Endothelial cell of umbilical vein (primary cell): ENCODE results near the gene OOSP2.

ENCODE experiments used
- MYC ChIP-seq: IDR thresholded peaks from one replicate; pipeline ENCODE4 v1.6.1; 2011; ENCODE audit warnings: mild to moderate bottlenecking, low read depth, low read length
- TF ChIP-seq, protein P1 (sequence below), 2 donors: IDR thresholded peaks; 1 replicate in 1 of 2; 2 replicates in 1 of 2; pipeline ENCODE4 v1.5.1; 2011; ENCODE audit warnings: low read length in 2 of 2, mild to moderate bottlenecking in 2 of 2, moderate library complexity in 2 of 2, control low read depth in 1 of 2, inconsistent platforms in 1 of 2, low read depth in 1 of 2; ENCODE audit not compliant: insufficient read depth in 1 of 2; ENCODE audit errors: extremely low read depth in 1 of 2

DNA sequence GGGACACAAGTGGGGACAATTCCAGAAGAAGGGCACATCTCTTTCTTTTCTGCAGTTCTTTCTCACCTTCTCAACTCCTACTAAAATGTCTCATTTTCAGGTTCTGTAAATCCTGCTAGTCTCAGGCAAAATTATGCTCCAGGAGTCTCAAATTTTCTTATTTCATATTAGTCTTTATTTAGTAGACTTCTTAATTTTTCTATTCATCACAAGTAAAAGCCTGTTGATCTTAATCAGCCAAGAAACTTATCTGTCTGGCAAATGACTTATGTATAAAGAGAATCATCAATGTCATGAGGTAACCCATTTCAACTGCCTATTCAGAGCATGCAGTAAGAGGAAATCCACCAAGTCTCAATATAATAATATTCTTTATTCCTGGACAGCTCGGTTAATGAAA, 48.2 kb downstream of the OOSP2 start, which contains the start of gene MS4A2:
- TF ChIP-seq, protein P1, sequence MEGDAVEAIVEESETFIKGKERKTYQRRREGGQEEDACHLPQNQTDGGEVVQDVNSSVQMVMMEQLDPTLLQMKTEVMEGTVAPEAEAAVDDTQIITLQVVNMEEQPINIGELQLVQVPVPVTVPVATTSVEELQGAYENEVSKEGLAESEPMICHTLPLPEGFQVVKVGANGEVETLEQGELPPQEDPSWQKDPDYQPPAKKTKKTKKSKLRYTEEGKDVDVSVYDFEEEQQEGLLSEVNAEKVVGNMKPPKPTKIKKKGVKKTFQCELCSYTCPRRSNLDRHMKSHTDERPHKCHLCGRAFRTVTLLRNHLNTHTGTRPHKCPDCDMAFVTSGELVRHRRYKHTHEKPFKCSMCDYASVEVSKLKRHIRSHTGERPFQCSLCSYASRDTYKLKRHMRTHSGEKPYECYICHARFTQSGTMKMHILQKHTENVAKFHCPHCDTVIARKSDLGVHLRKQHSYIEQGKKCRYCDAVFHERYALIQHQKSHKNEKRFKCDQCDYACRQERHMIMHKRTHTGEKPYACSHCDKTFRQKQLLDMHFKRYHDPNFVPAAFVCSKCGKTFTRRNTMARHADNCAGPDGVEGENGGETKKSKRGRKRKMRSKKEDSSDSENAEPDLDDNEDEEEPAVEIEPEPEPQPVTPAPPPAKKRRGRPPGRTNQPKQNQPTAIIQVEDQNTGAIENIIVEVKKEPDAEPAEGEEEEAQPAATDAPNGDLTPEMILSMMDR (IDR thresholded peaks at IDR 0.05; ENCODE audit: extremely low read depth in 1 of 2, insufficient read depth in 1 of 2, low read depth in 1 of 2, low read length in 2 of 2): no peak
- no peak for TF ChIP-seq MYC
